Spleen (tissue), 13 donors: ENCODE results near the gene GNPDA2. TPM values are rescaled to one million over a fixed set of nuclear protein-coding genes. Genes with fewer than 3 reads are reported as not detected.

ENCODE experiments used
- DNase-seq: peaks from one replicate; pipeline ENCODE4 v3.0.0-alpha.2; 2020
- H3K27ac ChIP-seq, 8 donors: fragments of 200-600 bp; sonication (generic) in 7 of 8; 1 replicate in 4 of 8; 2 replicates in 4 of 8; pipeline versions ENCODE4 v1.5.0 to v1.8.0; 2016 to 2021; ENCODE audit warnings: inconsistent platforms in 4 of 8, mild to moderate bottlenecking in 4 of 8, moderate library complexity in 1 of 8
- H3K27me3 ChIP-seq, 7 donors: fragments of 200-600 bp; sonication (generic) in 6 of 7; replicated peaks in 1 of 7; 1 replicate in 4 of 7; 2 replicates in 3 of 7; pipeline versions ENCODE4 v1.5.0 to v1.8.0; 2016 to 2021; ENCODE audit warnings: inconsistent platforms in 3 of 7, mild to moderate bottlenecking in 1 of 7
- H3K36me3 ChIP-seq, 6 donors: fragments of 200-600 bp; sonication (generic) in 5 of 6; 1 replicate in 4 of 6; 2 replicates in 2 of 6; pipeline versions ENCODE4 v1.5.0 to v1.8.0; 2016 to 2021; ENCODE audit warnings: inconsistent platforms in 2 of 6
- H3K4me1 ChIP-seq, 6 donors: fragments of 200-600 bp; sonication (generic) in 5 of 6; 1 replicate in 3 of 6; 2 replicates in 3 of 6; pipeline versions ENCODE4 v1.5.0 to v1.8.0; 2016 to 2021; ENCODE audit warnings: inconsistent platforms in 3 of 6
- H3K4me3 ChIP-seq, 8 donors: fragments of 200-600 bp; sonication (generic) in 7 of 8; 1 replicate in 4 of 8; 2 replicates in 4 of 8; pipeline versions ENCODE4 v1.5.0 to v1.8.0; 2016 to 2021; ENCODE audit warnings: inconsistent platforms in 4 of 8, mild to moderate bottlenecking in 4 of 8, moderate library complexity in 2 of 8
- H3K9me3 ChIP-seq, 8 donors: fragments of 200-600 bp; sonication (generic) in 7 of 8; 1 replicate in 4 of 8; 2 replicates in 4 of 8; pipeline versions ENCODE4 v1.5.0 to v1.8.0; 2016 to 2021; ENCODE audit warnings: inconsistent platforms in 4 of 8
- CTCF ChIP-seq, 11 experiments: fragments of 200-600 bp in 7 of 11; fragments of 450-650 bp in 4 of 11; sonication (generic) in 4 of 11; IDR thresholded peaks in 8 of 11; conservative IDR thresholded peaks in 3 of 11; 1 replicate in 7 of 11; 2 replicates in 4 of 11; pipeline versions ENCODE4 v1.4.0 to v1.8.0; 2016 to 2021; ENCODE audit warnings: antibody characterized with exemption in 11 of 11, inconsistent platforms in 4 of 11, mild to moderate bottlenecking in 1 of 11
- POLR2A ChIP-seq, 3 donors: fragments of 450-650 bp; IDR thresholded peaks; one replicate each; pipeline ENCODE4 v1.5.1; 2017; ENCODE audit warnings: antibody characterized with exemption in 3 of 3, mild to moderate bottlenecking in 1 of 3
- POLR2AphosphoS5 ChIP-seq, 3 donors: sonication (generic); formaldehyde crosslinking; IDR thresholded peaks; one replicate each; pipeline ENCODE4 v1.5.1; 2017; ENCODE audit warnings: antibody characterized with exemption in 3 of 3
- WGBS, 5 donors: extraction: QIAGEN DNeasy Blood & Tissue Kit in 3 of 5; methylation state at CpG; one replicate each; pipeline versions ENCODE4 v1.1.5 to v1.1.7; 2013 to 2018; 5-methylcytosine and 5-hydroxymethylcytosine counted together
- intact Hi-C: fragments of 100-400 bp; cut with DNase I; formaldehyde crosslinking; loops from one replicate; pipeline ENCODE4 v1.15.0; 2023; ENCODE audit warnings: low total_unique reads
- long read RNA-seq, 2 donors: transcript quantifications; one replicate each; lab custom pipeline, GENCODE V29; 2026
- polyA plus RNA-seq, 3 donors: library from polyadenylated mRNA; stranded (reverse); fragments of 200-250 nt; gene quantifications; one replicate each; pipeline ENCODE4 v1.2.1, GENCODE V29; 2013
- total RNA-seq, 7 donors: library from RNA; depleted of rRNA in 3 of 7; stranded (reverse); fragments of >200 nt in 3 of 7; fragmentation: NEBNext Ultra II Directional in 4 of 7; extraction: Animal tissue kit (Norgen Biotek cat#: 25700) in 4 of 7; gene quantifications; one replicate each; pipeline versions ENCODE4 v1.1.0 to v1.2.1, GENCODE V29; 2016 to 2021
- donor health status: healthy with polysubstance abuse.
- donor health status: DM: no; HTN: no; CAD: no; lungs with moderate emphysema.
- donor health status: DM: no; HTN: no; CAD: no.
- donor health status: Bipolar disorder and iron deficiency.
- donor health status: healthy.
- donor health status: DM: no; HTN: no; CAD: no.
- donor health status: DM: yes; HTN: yes; CAD: no.

Gene GNPDA2
- total RNA-seq, result 10 to 100 TPM; 10.2 to 18.8 (median 14.8) TPM
- 10 to 100 TPM; 10.5 to 11.0 (median 10.7) TPM for polyA plus RNA-seq
- long read RNA-seq, donor 1, full-length matches to known transcripts, result 8 of 8 reads
- long read RNA-seq, donor 1, partial matches to known transcripts, result 0 of 8 reads
- long read RNA-seq, donor 1, other reads (novel, unspliced or antisense), result 0 of 8 reads
- long read RNA-seq, donor 2, transcript GNPDA2-201 (7 exons, 1,930 nt), result major isoform, 5 of 6 reads
- long read RNA-seq, donor 2, partial matches to known transcripts, result 0 of 6 reads
- long read RNA-seq, donor 2, other reads (novel, unspliced or antisense), result 0 of 6 reads

- DNase-seq, result peak; percentile 95
- Histone ChIP-seq H3K4me3 (peak within 1 kb of the TSS; percentile 72 to 93 (median 78)), H3K36me3 (no peaks in the 10 kb centered on the region), H3K27me3 (no peaks in the 10 kb centered on the region), H3K9me3 (no peaks in the 10 kb centered on the region), H3K27ac (peak within 1 kb of the TSS; percentile 46 to 90 (median 85)), H3K4me1 (peaks cover 0 to 57% (median 32%) of the 10 kb centered on the region in 6 donors)
- 0 to 1% (median 1%) methylated on average over 33 to 65 of the region's 65 CpGs for WGBS, 5 donors
- intact Hi-C loops, result no loop called here
- TF ChIP-seq POLR2A (IDR thresholded peaks at IDR 0.05) (peak in 1 of 3 donors; percentile 39), POLR2AphosphoS5 (IDR thresholded peaks at IDR 0.05) (peak; percentile 85 to 92 (median 89)), CTCF (IDR thresholded peaks at IDR 0.05 in 8 of 11, conservative IDR thresholded peaks at IDR 0.05 in 3 of 11) (no peak)
Measured at GRCh38 chr4:44726038-44726871, at the start of gene GNPDA2. Gene GNPDA2 (minus strand): TSS chr4:44726556. CDS start chr4:44722207, 4,349 bp downstream.

GRCh38 chr4:44772340-44772739 lies 46.0 kb upstream of the GNPDA2 start:
- 78 to 94% (median 87%) methylated on average over 6 of the region's 6 CpGs for WGBS, 5 donors
- DNase-seq, result no peak
- peaks cover 0 to 27% (median 19%) of the 10 kb centered on the region in 8 donors for H3K9me3 ChIP-seq
- H3K4me3 ChIP-seq, result no peak overlapping the region
- TF ChIP-seq POLR2AphosphoS5 (IDR thresholded peaks at IDR 0.05) (no peak), CTCF (IDR thresholded peaks at IDR 0.05 in 8 of 11, conservative IDR thresholded peaks at IDR 0.05 in 3 of 11) (no peak), POLR2A (IDR thresholded peaks at IDR 0.05) (no peak)
- intact Hi-C loops, result no loop called here
- H3K27ac ChIP-seq, result no peak overlapping the region
- H3K36me3 ChIP-seq, result no peaks in the 10 kb centered on the region
- peaks cover 0 to 4% (median 0%) of the 10 kb centered on the region in 7 donors for H3K27me3 ChIP-seq
- H3K4me1 ChIP-seq, result no peaks in the 10 kb centered on the region

- Histone ChIP-seq H3K9me3 (peaks cover 0 to 27% (median 19%) of the 10 kb centered on the region in 8 donors), H3K27ac (no peak overlapping the region), H3K4me3 (no peak overlapping the region), H3K36me3 (no peaks in the 10 kb centered on the region), H3K4me1 (no peaks in the 10 kb centered on the region), H3K27me3 (peaks cover 0 to 4% (median 0%) of the 10 kb centered on the region in 7 donors)
- no peak for TF ChIP-seq POLR2A (IDR thresholded peaks at IDR 0.05)
- TF ChIP-seq POLR2AphosphoS5 (IDR thresholded peaks at IDR 0.05), result no peak
- TF ChIP-seq CTCF (IDR thresholded peaks at IDR 0.05 in 8 of 11, conservative IDR thresholded peaks at IDR 0.05 in 3 of 11), result no peak
- intact Hi-C loops, result no loop called here
- WGBS, 5 donors, result 60 to 82% (median 72%) methylated on average over 1 of the region's 1 CpG
- DNase-seq, result no peak
Measured at GRCh38 chr4:44771789-44772188, 45.4 kb upstream of the GNPDA2 start.

GRCh38 chr4:44766453-44766852 lies 40.1 kb upstream of the GNPDA2 start:
- TF ChIP-seq POLR2AphosphoS5 (IDR thresholded peaks at IDR 0.05) (no peak), CTCF (IDR thresholded peaks at IDR 0.05 in 8 of 11, conservative IDR thresholded peaks at IDR 0.05 in 3 of 11) (no peak), POLR2A (IDR thresholded peaks at IDR 0.05) (no peak)
- DNase-seq, result no peak
- no peak overlapping the region for H3K4me3 ChIP-seq
- peaks cover 0 to 6% (median 0%) of the 10 kb centered on the region in 7 donors for H3K27me3 ChIP-seq
- H3K27ac ChIP-seq, result no peak overlapping the region
- H3K36me3 ChIP-seq, result no peaks in the 10 kb centered on the region
- no peaks in the 10 kb centered on the region for H3K9me3 ChIP-seq
- H3K4me1 ChIP-seq, result no peaks in the 10 kb centered on the region
- intact Hi-C loops, result no loop called here
